Measurements from ENCODE around the gene OR1D2.

GRCh38 chr17:3104322-3104721, at the start of gene OR1D2:
- no peak for TF ChIP-seq CTCF (IDR thresholded peaks at IDR 0.05; ENCODE audit: low read depth, low read length)
- no peak for TF ChIP-seq POLR2A (IDR thresholded peaks at IDR 0.05; ENCODE audit: extremely low read depth, insufficient read length)
- TF ChIP-seq MAX (IDR thresholded peaks at IDR 0.05; ENCODE audit: low read depth, low read length): no peak
- no peak for TF ChIP-seq MYC (IDR thresholded peaks at IDR 0.05; ENCODE audit: low read depth, low read length)

Data from NB4 (cell line).